Activated gamma-delta T cell treated with anti-CD3 and anti-CD28 coated beads, Interleukin-2, amount 50 U/mL, for 16 hours (primary cell): ENCODE measurements around the gene GOLGA2.
A peak's percentile ranks its signal among the peaks of the same experiment; 100 is the strongest.
"Not testable (repeated sequence)": the region's sequence is repeated elsewhere in the genome, so short reads cannot be mapped to it uniquely, and the experiment has no call there.

Experiments used
- DNase-seq: peaks from one replicate; pipeline ENCODE4 v3.0.0-alpha.2; 2020; ENCODE audit warnings: low read depth

GOLGA2 gene

GRCh38 chr9:128294142-128294541, 18.3 kb upstream of the GOLGA2 start:
- no peak for DNase-seq

GRCh38 chr9:128293091-128293490, 17.3 kb upstream of the GOLGA2 start:
- DNase-seq, result no peak

GRCh38 chr9:128292009-128292408, 16.2 kb upstream of the GOLGA2 start:
- no peak for DNase-seq

GRCh38 chr9:128288273-128289004, 12.6 kb upstream of the GOLGA2 start:
- DNase-seq, result no peak

- no peak for DNase-seq
Observed at GRCh38 chr9:128286440-128286839, 10.6 kb upstream of the GOLGA2 start.

DNA sequence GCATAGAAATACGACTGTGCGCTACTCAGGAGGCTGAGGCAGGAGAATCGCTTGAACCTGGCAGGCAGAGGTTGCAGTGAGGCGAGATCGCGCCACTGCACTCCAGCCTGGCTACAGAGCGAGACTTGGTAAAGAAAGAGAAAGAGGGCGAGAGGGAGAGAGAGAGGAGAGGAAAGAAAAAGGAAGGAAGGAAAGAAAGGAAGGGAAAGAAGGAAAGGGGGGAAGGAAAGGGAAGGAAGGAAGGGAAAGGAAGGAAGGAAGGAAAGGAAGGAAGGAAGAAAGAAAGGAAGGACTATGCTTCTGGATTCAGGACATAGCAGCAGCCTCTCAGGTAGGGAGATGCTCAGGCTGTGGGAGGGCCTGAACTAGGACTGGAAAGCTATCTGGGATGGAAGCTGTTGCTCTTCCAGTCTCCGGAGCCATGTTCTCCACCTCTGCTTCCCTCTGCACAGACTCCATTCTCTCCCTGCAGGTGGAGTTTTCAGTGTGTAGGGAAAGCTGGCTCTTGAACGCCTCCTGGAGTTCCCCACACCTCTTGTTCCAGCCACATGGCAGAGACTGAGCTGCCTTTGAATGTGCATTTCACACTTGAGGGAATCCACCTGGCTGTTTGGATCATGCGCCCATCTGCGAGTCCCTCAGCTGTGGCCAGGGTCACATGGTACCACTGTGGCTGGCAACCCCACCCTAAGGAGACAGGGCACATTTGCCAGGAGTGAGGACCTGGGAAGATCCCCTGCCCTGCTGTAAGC, 9.4 kb upstream of the GOLGA2 start:
- DNase-seq, result no peak

DNA sequence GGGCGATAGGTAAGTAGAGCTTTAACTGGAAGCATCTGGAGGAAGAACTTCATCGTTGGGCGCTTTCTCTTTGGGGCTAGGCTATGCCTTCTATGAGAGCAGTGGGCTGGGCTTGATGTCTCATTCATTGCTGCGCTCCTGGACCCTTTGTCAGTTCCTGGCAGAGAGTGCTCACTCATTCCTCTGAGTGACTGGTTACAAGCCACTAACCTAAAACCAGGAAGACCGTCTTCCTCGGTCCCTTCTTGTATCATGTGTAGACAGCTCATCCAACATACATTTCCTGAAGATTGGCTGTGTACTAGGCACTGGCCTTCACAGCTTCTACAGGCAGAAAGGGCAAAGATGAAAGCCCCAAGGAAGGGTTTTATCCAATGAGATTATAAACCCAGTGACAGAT, 6.7 kb upstream of the GOLGA2 start:
- DNase-seq, result no peak

- no peak for DNase-seq
Observed at GRCh38 chr9:128280084-128280622, 4.3 kb upstream of the GOLGA2 start.

DNA sequence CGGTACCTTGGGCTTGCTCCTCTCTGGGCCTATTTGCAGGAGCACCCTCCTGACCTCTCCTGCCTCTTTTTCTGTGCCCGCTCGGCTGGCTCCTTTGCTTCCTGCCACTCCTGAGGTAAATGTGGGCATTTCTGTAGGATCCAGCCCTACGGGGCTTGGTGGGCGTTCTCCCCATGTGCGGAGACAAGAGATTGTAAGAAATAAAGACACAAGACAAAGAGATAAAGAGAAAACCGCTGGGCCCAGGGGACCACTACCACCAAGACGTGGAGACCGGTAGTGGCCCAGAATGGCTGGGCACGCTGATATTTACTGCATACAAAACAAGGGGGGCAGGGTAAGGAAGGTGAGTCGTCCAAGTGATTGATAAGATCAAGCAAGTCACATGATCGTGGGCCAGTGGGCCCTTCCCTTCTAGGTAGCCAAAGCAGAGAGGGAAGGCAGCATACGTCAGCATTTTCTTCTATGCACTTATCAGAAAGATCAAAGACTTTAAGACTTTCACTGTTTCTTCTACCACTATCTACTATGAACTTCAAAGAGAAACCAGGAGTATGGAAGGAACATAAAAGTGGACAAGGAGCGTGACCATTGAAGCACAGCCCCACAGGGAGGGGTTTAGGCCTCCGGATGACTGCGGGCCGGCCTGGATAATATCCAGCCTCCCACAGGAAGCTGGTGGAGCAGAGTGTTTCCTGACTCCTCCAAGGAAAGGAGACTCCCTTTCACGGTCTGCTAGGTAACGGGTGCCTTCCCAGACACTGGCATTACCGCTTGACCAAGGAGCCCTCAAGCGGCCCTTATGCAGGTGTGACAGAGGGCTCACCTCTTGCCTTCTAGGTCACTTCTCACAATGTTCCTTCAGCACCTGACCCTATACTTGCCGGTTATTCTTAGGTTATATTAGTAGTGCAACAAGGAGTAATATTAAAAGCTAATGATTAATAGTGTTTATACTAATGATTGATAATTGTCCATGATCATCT, 3.6 kb upstream of the GOLGA2 start:
- not testable (repeated sequence) for DNase-seq

DNA sequence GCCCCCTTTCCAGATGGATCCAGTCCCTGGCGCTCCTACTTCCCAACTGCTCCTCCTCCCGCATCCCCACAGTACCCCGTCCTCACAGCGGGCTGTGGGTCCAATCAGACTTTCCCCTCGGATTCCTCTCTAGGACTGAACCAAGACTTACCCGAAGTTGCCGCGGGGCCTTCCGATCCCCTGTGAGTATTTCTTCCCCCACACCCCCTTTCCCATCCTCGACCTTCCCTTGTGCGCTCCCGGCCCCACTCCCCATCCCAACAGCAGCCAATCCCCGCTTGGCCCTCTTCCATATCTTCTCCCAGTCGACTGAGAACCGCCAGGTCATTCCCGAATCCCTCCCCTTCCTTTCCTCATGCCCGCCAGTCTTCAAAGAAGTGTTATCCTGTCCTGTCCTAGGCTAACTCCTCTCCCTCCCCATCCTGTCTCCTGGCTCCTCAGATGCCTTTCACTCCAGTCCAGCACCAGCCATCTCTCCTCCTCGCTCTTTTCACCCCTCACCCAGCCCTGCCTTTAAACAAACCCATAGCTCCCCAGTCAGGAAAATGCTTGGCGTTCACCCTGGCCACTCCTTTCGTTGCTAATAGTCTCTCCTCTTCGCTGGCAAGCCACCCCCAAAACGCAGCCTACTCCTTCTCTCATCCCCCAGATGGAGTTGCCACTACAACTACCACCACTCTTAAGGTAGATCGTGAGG, 915 bp upstream of the GOLGA2 start:
- DNase-seq, result no peak

- DNase-seq, result peak; percentile 100
Observed at GRCh38 chr9:128276008-128276573, 284 bp upstream of the GOLGA2 start, which contains the start of gene SWI5. SWI5 (plus strand) TSS chr9:128276276.

GRCh38 chr9:128274245-128274644, 1.6 kb downstream of the GOLGA2 start:
- no peak for DNase-seq

GRCh38 chr9:128271512-128271911, 4.3 kb downstream of the GOLGA2 start:
- no peak for DNase-seq

- DNase-seq, result no peak
Observed at GRCh38 chr9:128271112-128271511, 4.7 kb downstream of the GOLGA2 start.

- no peak for DNase-seq
Observed at GRCh38 chr9:128266868-128267590, 8.8 kb downstream of the GOLGA2 start.

GRCh38 chr9:128265348-128265847, 10.4 kb downstream of the GOLGA2 start:
- no peak for DNase-seq

DNA sequence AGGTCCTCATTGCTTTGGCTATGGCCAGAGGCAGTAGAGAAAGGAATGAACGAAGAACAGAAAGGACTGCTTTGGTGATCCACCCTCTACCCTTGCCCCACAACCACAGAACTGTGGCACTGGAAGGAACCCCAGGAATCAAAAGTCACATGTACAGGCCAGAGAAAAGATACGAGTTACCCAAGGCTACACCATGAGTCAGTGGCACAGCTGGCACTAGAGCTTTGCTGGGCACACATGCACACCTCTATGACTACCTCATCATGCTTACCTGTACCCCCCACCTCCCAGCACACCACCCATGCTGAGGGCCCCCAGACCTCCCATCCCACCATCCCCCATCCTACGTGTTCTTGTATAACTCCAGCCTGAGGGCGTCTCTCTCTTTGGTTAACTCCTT, 13.1 kb downstream of the GOLGA2 start:
- no peak for DNase-seq

- DNase-seq, result no peak
Observed at GRCh38 chr9:128260340-128260739, 15.5 kb downstream of the GOLGA2 start.

DNA sequence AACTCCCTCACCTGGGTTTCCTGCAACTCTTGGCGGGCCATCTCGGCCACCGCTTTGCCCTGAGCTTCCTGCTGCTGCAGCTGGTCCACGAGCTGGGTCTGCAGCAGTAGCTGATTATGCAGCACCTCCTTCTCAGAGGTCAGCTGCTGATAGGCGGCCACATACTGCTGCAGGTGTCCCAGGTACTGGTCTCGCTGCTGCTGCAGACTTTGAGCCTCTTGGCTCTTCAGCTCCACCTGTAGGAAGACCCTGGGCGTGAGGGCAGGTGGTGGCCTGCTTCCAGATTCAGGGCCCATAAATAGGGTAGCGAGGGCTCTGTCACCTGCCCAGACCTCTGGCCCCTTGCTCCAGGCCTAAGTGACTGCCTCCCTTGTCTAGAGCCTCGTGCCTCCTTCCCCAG, 16.7 kb downstream of the GOLGA2 start:
- DNase-seq, result no peak

DNA sequence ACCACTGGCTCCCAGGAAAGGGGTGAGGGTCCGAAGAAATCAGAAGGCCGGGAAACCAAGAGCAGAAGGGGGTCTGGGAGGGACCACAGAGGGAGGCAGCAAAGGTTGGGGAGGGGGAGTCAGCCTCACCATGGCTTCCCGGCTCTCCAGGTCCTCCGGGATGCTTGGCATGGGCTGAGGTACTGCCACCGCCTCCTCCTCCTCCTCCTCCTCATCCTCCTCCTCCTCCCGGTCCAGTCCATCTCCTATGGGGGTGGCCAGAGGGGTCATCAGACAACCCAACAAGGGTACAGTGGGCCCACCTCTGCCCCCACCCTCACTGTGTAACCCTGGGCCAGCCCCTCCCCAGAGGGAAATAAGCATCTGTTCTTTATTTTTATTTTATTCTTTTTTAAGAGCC, 17.5 kb downstream of the GOLGA2 start:
- DNase-seq, result no peak
